Femur (tissue), 1 donor: ENCODE measurements around the gene CAD.
A peak's percentile ranks its signal among the peaks of the same experiment; 100 is the strongest.
"Not testable (repeated sequence)": the region's sequence is repeated elsewhere in the genome, so short reads cannot be mapped to it uniquely, and the experiment has no call there.

ENCODE experiments used
- DNase-seq: peaks from one replicate; pipeline ENCODE4 v3.0.0-alpha.2; 2017

The CAD gene

GRCh38 chr2:27217173-27218121 lies at the start of gene CAD:
Gene CAD, plus strand, starts transcription at chr2:27217369. Its CDS starts 183 bp downstream, at chr2:27217552.
- DNase-seq: peak; percentile 91

GRCh38 chr2:27170581-27171337 lies 46.4 kb upstream of the CAD start:
- no peak for DNase-seq

- no peak for DNase-seq
Measured at GRCh38 chr2:27171351-27171848, 45.8 kb upstream of the CAD start.

- DNase-seq: no peak
Measured at GRCh38 chr2:27174638-27175037, 42.5 kb upstream of the CAD start.

GRCh38 chr2:27175330-27175729 lies 41.8 kb upstream of the CAD start:
- DNase-seq: no peak

GRCh38 chr2:27175781-27176180 lies 41.4 kb upstream of the CAD start:
- not testable (repeated sequence) for DNase-seq

GRCh38 chr2:27177441-27178351 lies 39.5 kb upstream of the CAD start:
- no peak for DNase-seq

GRCh38 chr2:27178469-27178868 lies 38.7 kb upstream of the CAD start:
- no peak for DNase-seq

GRCh38 chr2:27179344-27180000 lies 37.7 kb upstream of the CAD start:
- DNase-seq: no peak

- no peak for DNase-seq
Measured at GRCh38 chr2:27182346-27182745, 34.8 kb upstream of the CAD start.

GRCh38 chr2:27184115-27184514 lies 33.1 kb upstream of the CAD start:
- DNase-seq: no peak

- DNase-seq: no peak
Measured at GRCh38 chr2:27185331-27186026, 31.7 kb upstream of the CAD start.

GRCh38 chr2:27186613-27187345 lies 30.4 kb upstream of the CAD start:
- DNase-seq: no peak

GRCh38 chr2:27189989-27190388 lies 27.2 kb upstream of the CAD start:
- DNase-seq: no peak

GRCh38 chr2:27191070-27191829 lies 25.9 kb upstream of the CAD start:
- peak; percentile 66 for DNase-seq

- DNase-seq: no peak
Measured at GRCh38 chr2:27194538-27195354, 22.4 kb upstream of the CAD start.

GRCh38 chr2:27195799-27196198 lies 21.4 kb upstream of the CAD start:
- DNase-seq: not testable (repeated sequence)

- not testable (repeated sequence) for DNase-seq
Measured at GRCh38 chr2:27198068-27198467, 19.1 kb upstream of the CAD start.

- no peak for DNase-seq
Measured at GRCh38 chr2:27198627-27199026, 18.5 kb upstream of the CAD start.
